Caco-2 (cell line): ENCODE data around the gene CASQ2. TPM values are rescaled to one million over a fixed set of nuclear protein-coding genes. Genes with fewer than 3 reads are reported as not detected.
"Not testable (repeated sequence)": the region's sequence is repeated elsewhere in the genome, so short reads cannot be mapped to it uniquely, and the experiment has no call there.

Source experiments
- BruUV-seq: library from RNA; stranded (reverse); fragments of 400-500 nt; replicated peaks from 2 replicates; lab custom pipeline; 2021; lab: Mats Ljungman, UMichigan
- CTCF ChIA-PET: fragments of 300-600 bp; sonication (Branson Sonifier 250); formaldehyde crosslinking; loops from one replicate; lab custom pipeline; 2022; ENCODE audit warnings: antibody characterized with exemption; lab: Charles Lee
- POLR2A ChIA-PET: fragments of 300-600 bp; sonication (Branson Sonifier 250); formaldehyde crosslinking; loops from one replicate; lab custom pipeline; 2022; ENCODE audit warnings: antibody characterized with exemption; lab: Charles Lee
- DNase-seq, 2 experiments: peaks; one replicate each; pipeline versions ENCODE4 v3.0.0 to v3.0.0-alpha.2; 2020 to 2022
- H3K27me3 ChIP-seq: replicated peaks from 2 replicates; pipeline ENCODE4 v1.6.0; 2011; ENCODE audit warnings: low read length; ENCODE audit not compliant: control insufficient read depth, insufficient read depth
- H3K36me3 ChIP-seq: 2 replicates; pipeline ENCODE4 v1.5.1; 2011; ENCODE audit warnings: low read length; ENCODE audit not compliant: control insufficient read depth, insufficient read depth
- H3K4me1 ChIP-seq: fragments of 250-450 bp; sonication (Bioruptor Pico); 2 replicates; pipeline ENCODE4 v1.5.1; 2020; ENCODE audit warnings: mild to moderate bottlenecking
- H3K4me3 ChIP-seq: 2 replicates; pipeline ENCODE4 v1.5.1; 2011; ENCODE audit warnings: low read depth, mild to moderate bottlenecking, control low read depth, low read length
- H3K9me3 ChIP-seq: fragments of 250-450 bp; sonication (Bioruptor Pico); 2 replicates; pipeline ENCODE4 v1.5.1; 2020; ENCODE audit warnings: mild to moderate bottlenecking, moderate library complexity
- H3K27ac Mint-ChIP-seq: one replicate; pipeline ENCODE4 v1.8.0; 2022; ENCODE audit warnings: mixed read lengths; ENCODE audit not compliant: unreplicated experiment
- H3K27me3 Mint-ChIP-seq: one replicate; pipeline ENCODE4 v1.8.0; 2022; ENCODE audit warnings: mixed read lengths; ENCODE audit not compliant: insufficient read depth, unreplicated experiment
- H3K36me3 Mint-ChIP-seq: one replicate; pipeline ENCODE4 v1.8.0; 2022; ENCODE audit warnings: mild to moderate bottlenecking, mixed read lengths; ENCODE audit not compliant: insufficient read depth, unreplicated experiment
- H3K4me1 Mint-ChIP-seq: one replicate; pipeline ENCODE4 v1.8.0; 2022; ENCODE audit warnings: low read depth, mixed read lengths; ENCODE audit not compliant: unreplicated experiment
- H3K4me3 Mint-ChIP-seq: one replicate; pipeline ENCODE4 v1.8.0; 2022; ENCODE audit warnings: mild to moderate bottlenecking, moderate library complexity, mixed read lengths; ENCODE audit not compliant: unreplicated experiment
- H3K9me3 Mint-ChIP-seq: one replicate; pipeline ENCODE4 v1.8.0; 2022; ENCODE audit warnings: mixed read lengths; ENCODE audit not compliant: unreplicated experiment
- intact Hi-C: fragments of 100-400 bp; cut with micrococcal nuclease; formaldehyde crosslinking; loops from one replicate; pipeline ENCODE4 v1.10.0; 2022; ENCODE audit not compliant: unreplicated experiment
- total RNA-seq: library from RNA; stranded (reverse); gene quantifications from 2 replicates; pipeline ENCODE4 v1.2.3, GENCODE V29; 2022
- TF ChIP-seq, protein P1 (sequence below), 2 experiments: fragments of 200-600 bp in 1 of 2; IDR thresholded peaks; 1 replicate in 1 of 2; 2 replicates in 1 of 2; pipeline versions ENCODE4 v1.5.1 to v1.8.0; 2011 to 2022; ENCODE audit warnings: antibody characterized with exemption in 1 of 2, control low read depth in 1 of 2, inconsistent platforms in 1 of 2, low read depth in 1 of 2, low read length in 1 of 2, mild to moderate bottlenecking in 1 of 2, moderate library complexity in 1 of 2; ENCODE audit not compliant: insufficient read depth in 1 of 2, severe bottlenecking in 1 of 2, unreplicated experiment in 1 of 2

Gene CASQ2
- total RNA-seq, 1 experiment from 2014 or later: 0.18 TPM

- peaks cover 17% of the 10 kb centered on the region; the same call in 1 of the 2 replicates for H3K4me1 ChIP-seq
- H3K36me3 Mint-ChIP-seq: no peaks in the 10 kb centered on the region
- no peaks in the 10 kb centered on the region for H3K36me3 ChIP-seq
- no TSS peak for BruUV-seq
- ChIA-PET CTCF (interaction anchor here (1.6 to 1.9 kb wide), 2 partner anchors 10 to 199 kb away, joined by 5 to 6 read pairs; no protein-coding TSS in a partner anchor), POLR2A (no interaction called here)
- H3K27me3 ChIP-seq: no peaks in the 10 kb centered on the region
- DNase-seq: no peak
- intact Hi-C loops: no loop called here
- no peak overlapping the region for H3K4me3 ChIP-seq
- H3K9me3 ChIP-seq: no peaks in the 10 kb centered on the region
- peaks cover 7% of the 10 kb centered on the region for H3K4me1 Mint-ChIP-seq
- TF ChIP-seq, protein P1, sequence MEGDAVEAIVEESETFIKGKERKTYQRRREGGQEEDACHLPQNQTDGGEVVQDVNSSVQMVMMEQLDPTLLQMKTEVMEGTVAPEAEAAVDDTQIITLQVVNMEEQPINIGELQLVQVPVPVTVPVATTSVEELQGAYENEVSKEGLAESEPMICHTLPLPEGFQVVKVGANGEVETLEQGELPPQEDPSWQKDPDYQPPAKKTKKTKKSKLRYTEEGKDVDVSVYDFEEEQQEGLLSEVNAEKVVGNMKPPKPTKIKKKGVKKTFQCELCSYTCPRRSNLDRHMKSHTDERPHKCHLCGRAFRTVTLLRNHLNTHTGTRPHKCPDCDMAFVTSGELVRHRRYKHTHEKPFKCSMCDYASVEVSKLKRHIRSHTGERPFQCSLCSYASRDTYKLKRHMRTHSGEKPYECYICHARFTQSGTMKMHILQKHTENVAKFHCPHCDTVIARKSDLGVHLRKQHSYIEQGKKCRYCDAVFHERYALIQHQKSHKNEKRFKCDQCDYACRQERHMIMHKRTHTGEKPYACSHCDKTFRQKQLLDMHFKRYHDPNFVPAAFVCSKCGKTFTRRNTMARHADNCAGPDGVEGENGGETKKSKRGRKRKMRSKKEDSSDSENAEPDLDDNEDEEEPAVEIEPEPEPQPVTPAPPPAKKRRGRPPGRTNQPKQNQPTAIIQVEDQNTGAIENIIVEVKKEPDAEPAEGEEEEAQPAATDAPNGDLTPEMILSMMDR (IDR thresholded peaks at IDR 0.05; ENCODE audit: insufficient read depth in 1 of 2, low read depth in 1 of 2, low read length in 1 of 2, severe bottlenecking in 1 of 2, unreplicated experiment in 1 of 2): no peak
- H3K4me3 Mint-ChIP-seq: no peak overlapping the region
- H3K27me3 Mint-ChIP-seq: no peaks in the 10 kb centered on the region
- peak overlapping the region; percentile 91 for H3K27ac Mint-ChIP-seq
- H3K9me3 Mint-ChIP-seq: peaks cover 6% of the 10 kb centered on the region
Measured at GRCh38 chr1:115781851-115782250, 13.3 kb upstream of the CASQ2 start.

DNA sequence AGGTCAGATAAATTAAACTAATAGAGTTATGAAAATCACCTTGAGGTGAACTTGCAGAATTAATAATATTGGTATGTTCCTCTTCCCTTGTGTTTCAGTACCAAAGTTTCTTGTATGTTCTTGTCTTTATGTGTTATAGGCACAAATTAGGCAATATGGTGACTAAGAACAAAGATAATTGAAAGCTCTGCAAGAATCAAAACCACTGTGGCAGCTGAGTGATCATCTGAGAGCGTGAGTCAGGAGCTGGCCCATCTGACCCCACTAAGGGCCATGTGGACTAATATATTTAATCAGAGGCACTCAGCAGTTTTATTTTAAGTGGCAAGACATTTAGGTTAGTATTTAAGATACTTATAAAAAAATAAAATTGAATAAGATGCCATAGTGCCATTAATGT is 12.8 kb upstream of the CASQ2 start:
- Mint-ChIP-seq H3K27ac (no peak overlapping the region), H3K4me3 (no peak overlapping the region), H3K4me1 (peaks cover 7% of the 10 kb centered on the region), H3K27me3 (no peaks in the 10 kb centered on the region), H3K9me3 (peaks cover under 1% of the 10 kb centered on the region), H3K36me3 (no peaks in the 10 kb centered on the region)
- BruUV-seq: no TSS peak
- no peak for DNase-seq
- H3K9me3 ChIP-seq: no peaks in the 10 kb centered on the region
- H3K27me3 ChIP-seq: no peaks in the 10 kb centered on the region
- TF ChIP-seq, protein P1 (IDR thresholded peaks at IDR 0.05; ENCODE audit: insufficient read depth in 1 of 2, low read depth in 1 of 2, low read length in 1 of 2, severe bottlenecking in 1 of 2, unreplicated experiment in 1 of 2): no peak
- H3K4me1 ChIP-seq: peaks cover 17% of the 10 kb centered on the region; the same call in 1 of the 2 replicates
- intact Hi-C loops: no loop called here
- H3K36me3 ChIP-seq: no peaks in the 10 kb centered on the region
- no peak overlapping the region for H3K4me3 ChIP-seq
- ChIA-PET POLR2A (no interaction called here), CTCF (no interaction called here)

- not testable (repeated sequence) for H3K9me3 Mint-ChIP-seq
Measured at GRCh38 chr1:115780655-115781054, 12.1 kb upstream of the CASQ2 start.

DNA sequence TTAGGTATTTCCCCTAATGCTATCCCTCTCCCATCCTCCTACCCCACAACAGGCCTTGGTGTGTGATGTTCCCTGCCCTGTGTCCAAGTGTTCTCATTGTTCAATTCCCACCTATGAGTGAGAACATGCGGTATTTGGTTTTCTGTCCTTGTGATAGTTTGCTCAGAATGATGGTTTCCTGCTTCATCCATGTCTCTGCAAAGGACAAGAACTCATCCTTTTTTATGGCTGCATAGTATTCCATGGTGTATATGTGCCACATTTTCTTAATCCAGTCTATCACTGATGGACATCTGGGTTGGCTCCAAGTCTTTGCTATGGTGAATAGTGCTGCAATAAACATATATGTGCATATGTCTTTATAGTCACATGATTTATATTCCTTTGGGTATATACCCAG is 10.6 kb upstream of the CASQ2 start:
- CTCF ChIA-PET: interaction anchor here (0.6 kb wide), 1 partner anchor 170 kb away, joined by 4 read pairs; no protein-coding TSS in a partner anchor
- H3K36me3 ChIP-seq, H3K4me3 ChIP-seq, H3K36me3 Mint-ChIP-seq, H3K4me3 Mint-ChIP-seq, H3K9me3 Mint-ChIP-seq, H3K9me3 ChIP-seq, H3K27ac Mint-ChIP-seq, intact Hi-C loops, H3K27me3 ChIP-seq, H3K4me1 Mint-ChIP-seq, H3K27me3 Mint-ChIP-seq, POLR2A ChIA-PET, BruUV-seq, DNase-seq: not testable (repeated sequence)
- H3K4me1 ChIP-seq: peaks cover 17% of the 10 kb centered on the region; the same call in 1 of the 2 replicates

More at GRCh38 chr1:115780655-115781054, 12.1 kb upstream of the CASQ2 start:
- H3K27ac Mint-ChIP-seq, intact Hi-C loops, CTCF ChIA-PET, H3K36me3 Mint-ChIP-seq, H3K9me3 ChIP-seq, H3K4me1 Mint-ChIP-seq, POLR2A ChIA-PET, H3K27me3 Mint-ChIP-seq, H3K36me3 ChIP-seq, H3K4me3 Mint-ChIP-seq, BruUV-seq, DNase-seq, H3K4me3 ChIP-seq, H3K27me3 ChIP-seq: not testable (repeated sequence)
- H3K4me1 ChIP-seq: peaks cover 17% of the 10 kb centered on the region; the same call in 1 of the 2 replicates
